HG03342 (cell line): ENCODE measurements around the gene COL9A1.

Experiments used
- ATAC-seq: cut with Tn5 transposase; IDR thresholded peaks from one replicate; pipeline ENCODE4 v1.9.1; 2021; ENCODE audit warnings: mild to moderate bottlenecking, moderate library complexity; ENCODE audit not compliant: unreplicated experiment

The COL9A1 gene

GRCh38 chr6:70234561-70235236 lies 68.2 kb downstream of the COL9A1 start:
- no peak for ATAC-seq

- no peak for ATAC-seq
Measured at GRCh38 chr6:70231311-70231710, 71.6 kb downstream of the COL9A1 start.

- no peak for ATAC-seq
Measured at GRCh38 chr6:70225055-70225454, 77.8 kb downstream of the COL9A1 start.

- no peak for ATAC-seq
Measured at GRCh38 chr6:70222439-70222749, 80.5 kb downstream of the COL9A1 start.

GRCh38 chr6:70221715-70222438 lies 81.0 kb downstream of the COL9A1 start:
- ATAC-seq: no peak

GRCh38 chr6:70221025-70221714 lies 81.7 kb downstream of the COL9A1 start:
- peak; percentile 77 for ATAC-seq

- no peak for ATAC-seq
Measured at GRCh38 chr6:70219943-70220613, 82.8 kb downstream of the COL9A1 start.

GRCh38 chr6:70216767-70217166 lies 86.1 kb downstream of the COL9A1 start:
- no peak for ATAC-seq

GRCh38 chr6:70215460-70216108 lies 87.3 kb downstream of the COL9A1 start:
- ATAC-seq: no peak

- ATAC-seq: peak; percentile 55
Measured at GRCh38 chr6:70210462-70210861, 92.4 kb downstream of the COL9A1 start.

GRCh38 chr6:70208235-70208790 lies 94.6 kb downstream of the COL9A1 start:
- no peak for ATAC-seq

- no peak for ATAC-seq
Measured at GRCh38 chr6:70198785-70199184, 104.1 kb downstream of the COL9A1 start.

- ATAC-seq: no peak
Measured at GRCh38 chr6:70196531-70196930, 106.4 kb downstream of the COL9A1 start.

GRCh38 chr6:70194421-70194820 lies 108.5 kb downstream of the COL9A1 start:
- ATAC-seq: no peak

GRCh38 chr6:70188202-70188601 lies 114.7 kb downstream of the COL9A1 start:
- ATAC-seq: no peak

GRCh38 chr6:70186461-70186860 lies 116.4 kb downstream of the COL9A1 start:
- no peak for ATAC-seq

- no peak for ATAC-seq
Measured at GRCh38 chr6:70184723-70185122, 118.2 kb downstream of the COL9A1 start.

GRCh38 chr6:70183538-70183937 lies 119.3 kb downstream of the COL9A1 start:
- no peak for ATAC-seq

- no peak for ATAC-seq
Measured at GRCh38 chr6:70180901-70181599, 121.8 kb downstream of the COL9A1 start.
